ENCODE measurements around the gene SMIM35.

Gene SMIM35

DNA sequence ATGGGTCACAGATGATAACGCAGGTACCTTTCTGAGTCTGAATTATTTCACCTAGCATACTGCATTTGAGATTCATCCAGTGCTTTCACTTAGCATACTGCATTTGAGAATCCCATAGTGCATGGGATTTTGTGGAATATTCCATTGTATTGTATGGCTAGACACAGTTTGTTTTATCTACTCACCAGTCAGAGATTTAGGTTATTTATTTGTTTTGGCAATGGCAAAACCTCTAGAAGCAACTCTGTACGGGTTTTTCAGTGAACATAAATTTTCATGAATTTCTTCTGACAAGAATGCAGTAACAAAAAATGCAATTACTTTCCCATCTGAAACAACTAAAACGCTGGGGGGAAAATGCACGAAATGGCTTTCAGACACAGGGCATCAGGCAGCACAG, 41.5 kb upstream of the SMIM35 start:
- Histone ChIP-seq H3K27me3 (ENCODE audit: control insufficient read depth, insufficient read depth, low read length) (no peaks in the 10 kb centered on the region), H3K9ac (no peak overlapping the region), H3K36me3 (ENCODE audit: control insufficient read depth, insufficient read depth, low read length) (no peaks in the 10 kb centered on the region), H3K4me1 (no peaks in the 10 kb centered on the region), H3K9me3 (ENCODE audit: control insufficient read depth, low read length) (no peaks in the 10 kb centered on the region), H3K79me2 (no peaks in the 10 kb centered on the region), H3K4me2 (ENCODE audit: low read length) (no peak overlapping the region), H3K4me3 (ENCODE audit: low read depth, low read length) (no peak overlapping the region), H2AFZ (no peak overlapping the region), H3K27ac (no peak overlapping the region)
- TF ChIP-seq, protein P1, sequence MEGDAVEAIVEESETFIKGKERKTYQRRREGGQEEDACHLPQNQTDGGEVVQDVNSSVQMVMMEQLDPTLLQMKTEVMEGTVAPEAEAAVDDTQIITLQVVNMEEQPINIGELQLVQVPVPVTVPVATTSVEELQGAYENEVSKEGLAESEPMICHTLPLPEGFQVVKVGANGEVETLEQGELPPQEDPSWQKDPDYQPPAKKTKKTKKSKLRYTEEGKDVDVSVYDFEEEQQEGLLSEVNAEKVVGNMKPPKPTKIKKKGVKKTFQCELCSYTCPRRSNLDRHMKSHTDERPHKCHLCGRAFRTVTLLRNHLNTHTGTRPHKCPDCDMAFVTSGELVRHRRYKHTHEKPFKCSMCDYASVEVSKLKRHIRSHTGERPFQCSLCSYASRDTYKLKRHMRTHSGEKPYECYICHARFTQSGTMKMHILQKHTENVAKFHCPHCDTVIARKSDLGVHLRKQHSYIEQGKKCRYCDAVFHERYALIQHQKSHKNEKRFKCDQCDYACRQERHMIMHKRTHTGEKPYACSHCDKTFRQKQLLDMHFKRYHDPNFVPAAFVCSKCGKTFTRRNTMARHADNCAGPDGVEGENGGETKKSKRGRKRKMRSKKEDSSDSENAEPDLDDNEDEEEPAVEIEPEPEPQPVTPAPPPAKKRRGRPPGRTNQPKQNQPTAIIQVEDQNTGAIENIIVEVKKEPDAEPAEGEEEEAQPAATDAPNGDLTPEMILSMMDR (IDR thresholded peaks at IDR 0.05), result no peak

DNA sequence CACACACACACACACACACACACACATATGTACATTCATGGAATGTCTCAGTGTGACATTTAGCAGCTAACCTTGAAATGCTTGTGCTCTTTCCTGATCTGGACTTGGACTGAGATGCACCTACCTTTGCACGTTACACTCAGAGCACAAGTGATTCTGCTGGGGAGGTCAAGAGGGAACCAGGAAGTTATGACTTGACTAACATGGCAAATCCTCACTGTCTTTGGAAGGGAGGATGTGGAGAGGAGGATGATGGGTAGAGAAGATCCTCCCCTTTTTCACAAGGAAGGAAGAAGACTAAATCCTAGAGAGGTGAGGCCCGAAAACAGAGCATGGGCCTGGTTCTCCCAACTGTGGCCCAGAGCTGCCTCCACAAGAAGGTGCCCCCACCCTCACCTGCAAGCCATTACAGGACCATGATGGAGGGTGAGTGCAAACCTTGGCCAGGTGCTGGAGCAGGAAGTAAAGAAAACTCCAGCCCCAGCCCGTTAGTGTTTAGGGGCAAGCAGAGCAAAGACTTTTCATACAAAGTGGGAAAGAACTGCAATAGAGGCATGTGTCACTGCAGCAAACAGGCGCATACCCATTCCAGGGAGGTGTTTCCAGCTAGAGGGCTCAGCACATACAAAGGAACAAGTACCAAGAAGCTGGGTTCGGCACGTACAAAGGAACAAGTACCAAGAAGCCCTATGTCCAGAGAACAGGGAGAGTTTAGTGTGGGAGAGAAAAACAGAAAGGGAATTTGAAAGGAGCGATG, 39.5 kb upstream of the SMIM35 start:
- H3K4me3 ChIP-seq (ENCODE audit: low read depth, low read length), result no peak overlapping the region
- H3K79me2 ChIP-seq, result no peaks in the 10 kb centered on the region
- H3K9me3 ChIP-seq (ENCODE audit: control insufficient read depth, low read length), result no peaks in the 10 kb centered on the region
- TF ChIP-seq, protein P1 (IDR thresholded peaks at IDR 0.05), result no peak
- no peak overlapping the region for H3K9ac ChIP-seq
- H3K4me2 ChIP-seq (ENCODE audit: low read length), result no peak overlapping the region
- no peaks in the 10 kb centered on the region for H3K27me3 ChIP-seq (ENCODE audit: control insufficient read depth, insufficient read depth, low read length)
- H2AFZ ChIP-seq, result no peak overlapping the region
- H3K27ac ChIP-seq, result no peak overlapping the region
- H3K36me3 ChIP-seq (ENCODE audit: control insufficient read depth, insufficient read depth, low read length), result no peaks in the 10 kb centered on the region
- H3K4me1 ChIP-seq, result no peaks in the 10 kb centered on the region

DNA sequence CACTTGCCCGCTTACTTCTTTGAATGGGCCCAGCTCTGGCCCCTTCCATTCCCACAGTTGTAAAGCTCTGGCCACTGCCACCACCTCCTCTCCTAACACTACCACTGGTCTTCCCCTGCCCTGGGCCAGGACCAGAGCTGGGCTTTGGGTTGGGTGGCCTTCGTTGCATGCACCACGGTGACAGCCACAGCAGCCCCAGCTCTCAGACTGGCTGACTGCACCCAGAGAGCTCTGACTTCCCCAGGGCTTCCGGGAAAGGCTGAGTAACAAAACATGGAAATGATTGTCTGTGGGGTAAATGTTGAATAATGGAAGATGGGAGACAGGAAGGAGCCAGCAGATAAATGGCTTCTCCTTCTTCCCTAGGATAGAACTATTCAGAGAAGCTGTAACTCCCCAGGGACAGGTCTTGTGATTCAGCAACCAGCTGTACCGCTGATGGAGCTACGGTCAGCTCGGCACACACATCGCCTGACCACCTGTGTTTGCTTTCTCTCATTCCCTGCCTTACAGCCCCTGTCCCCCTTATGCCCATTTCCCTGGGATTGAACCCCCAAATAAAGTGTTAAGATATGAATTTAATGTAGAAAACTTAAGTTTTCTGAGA, 38.3 kb upstream of the SMIM35 start:
- H3K4me2 ChIP-seq (ENCODE audit: low read length), result no peak overlapping the region
- no peaks in the 10 kb centered on the region for H3K79me2 ChIP-seq
- TF ChIP-seq, protein P1 (IDR thresholded peaks at IDR 0.05), result no peak
- H3K4me3 ChIP-seq (ENCODE audit: low read depth, low read length), result no peak overlapping the region
- H3K36me3 ChIP-seq (ENCODE audit: control insufficient read depth, insufficient read depth, low read length), result no peaks in the 10 kb centered on the region
- H3K27ac ChIP-seq, result no peak overlapping the region
- H2AFZ ChIP-seq, result no peak overlapping the region
- no peaks in the 10 kb centered on the region for H3K27me3 ChIP-seq (ENCODE audit: control insufficient read depth, insufficient read depth, low read length)
- H3K9ac ChIP-seq, result no peak overlapping the region
- H3K9me3 ChIP-seq (ENCODE audit: control insufficient read depth, low read length), result no peaks in the 10 kb centered on the region
- H3K4me1 ChIP-seq, result no peaks in the 10 kb centered on the region

DNA sequence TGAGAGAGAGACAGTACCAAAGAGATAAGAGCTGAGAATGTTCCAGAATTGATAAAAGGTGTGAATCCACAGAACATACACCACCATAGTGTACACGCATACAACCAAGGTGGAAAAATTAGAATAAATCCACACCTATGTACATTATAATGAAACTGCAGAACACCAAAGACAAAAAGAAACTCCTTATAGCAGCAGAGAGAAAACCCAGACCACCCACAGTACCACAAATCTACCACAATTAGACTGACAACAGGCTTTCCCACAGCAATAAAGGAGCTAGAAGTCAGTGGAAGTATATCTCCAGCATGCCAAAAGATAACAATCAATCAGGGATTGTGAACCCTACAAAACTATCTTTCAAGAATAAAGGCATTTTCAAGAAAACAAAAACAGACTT, 34.0 kb upstream of the SMIM35 start:
- H3K4me2 ChIP-seq (ENCODE audit: low read length), result no peak overlapping the region
- TF ChIP-seq, protein P1 (IDR thresholded peaks at IDR 0.05), result no peak
- H3K36me3 ChIP-seq (ENCODE audit: control insufficient read depth, insufficient read depth, low read length), result no peaks in the 10 kb centered on the region
- H3K27me3 ChIP-seq (ENCODE audit: control insufficient read depth, insufficient read depth, low read length), result no peaks in the 10 kb centered on the region
- no peak overlapping the region for H3K27ac ChIP-seq
- H2AFZ ChIP-seq, result no peak overlapping the region
- H3K4me1 ChIP-seq, result no peaks in the 10 kb centered on the region
- H3K9ac ChIP-seq, result no peak overlapping the region
- no peaks in the 10 kb centered on the region for H3K79me2 ChIP-seq
- no peak overlapping the region for H3K4me3 ChIP-seq (ENCODE audit: low read depth, low read length)
- H3K9me3 ChIP-seq (ENCODE audit: control insufficient read depth, low read length), result no peaks in the 10 kb centered on the region

Measured in parathyroid adenoma (tissue), 2 donors.